Measurements from ENCODE around the gene PPARG.

GRCh38 chr3:12445523-12446240, 156.8 kb downstream of the PPARG start:
- no peak for TF ChIP-seq CTCF (IDR thresholded peaks at IDR 0.05)
- TF ChIP-seq POLR2A (IDR thresholded peaks at IDR 0.05), result no peak

Data from body of pancreas (tissue), 4 donors.